ENCODE measurements around the gene HDAC6. TPM values are rescaled to one million over a fixed set of nuclear protein-coding genes. Genes with fewer than 3 reads are reported as not detected.
A peak's percentile ranks its signal among the peaks of the same experiment; 100 is the strongest.

HDAC6 gene
- total RNA-seq, 1 donor from 2014 or later = 127 TPM

- Mint-ChIP-seq H3K9me3 (peaks cover 10% of the 10 kb centered on the region), H3K4me3 (no peak overlapping the region), H3K4me1 (peaks cover 5% of the 10 kb centered on the region), H3K27me3 (ENCODE audit: insufficient read depth, low read depth) (peaks cover 6% of the 10 kb centered on the region), H3K27ac (no peak overlapping the region), H3K36me3 (no peaks in the 10 kb centered on the region)
- H3K27me3 ChIP-seq = no peaks in the 10 kb centered on the region
- no peaks in the 10 kb centered on the region for H3F3A ChIP-seq (ENCODE audit: low read depth)
- H3K9me3 ChIP-seq (ENCODE audit: low read depth) = no peaks in the 10 kb centered on the region
- H3K79me2 ChIP-seq (ENCODE audit: low read depth) = no peaks in the 10 kb centered on the region
- H3K4me3 ChIP-seq = no peak overlapping the region
- H3K27ac ChIP-seq = no peak overlapping the region
- no peaks in the 10 kb centered on the region for H3K36me3 ChIP-seq
- H2AFZ ChIP-seq (replicated peaks) = no peak overlapping the region
- DNase-seq (ENCODE audit: low spot score) = peak; percentile 11
- H3K9ac ChIP-seq = no peak overlapping the region
- no peaks in the 10 kb centered on the region for H3K4me1 ChIP-seq
- H4K20me1 ChIP-seq (ENCODE audit: low read depth) = no peaks in the 10 kb centered on the region
- no peak for TF ChIP-seq EZH2phosphoT487 (IDR thresholded peaks at IDR 0.05)
- TF ChIP-seq EZH2 (IDR thresholded peaks at IDR 0.05) = no peak
- TF ChIP-seq, protein P1, sequence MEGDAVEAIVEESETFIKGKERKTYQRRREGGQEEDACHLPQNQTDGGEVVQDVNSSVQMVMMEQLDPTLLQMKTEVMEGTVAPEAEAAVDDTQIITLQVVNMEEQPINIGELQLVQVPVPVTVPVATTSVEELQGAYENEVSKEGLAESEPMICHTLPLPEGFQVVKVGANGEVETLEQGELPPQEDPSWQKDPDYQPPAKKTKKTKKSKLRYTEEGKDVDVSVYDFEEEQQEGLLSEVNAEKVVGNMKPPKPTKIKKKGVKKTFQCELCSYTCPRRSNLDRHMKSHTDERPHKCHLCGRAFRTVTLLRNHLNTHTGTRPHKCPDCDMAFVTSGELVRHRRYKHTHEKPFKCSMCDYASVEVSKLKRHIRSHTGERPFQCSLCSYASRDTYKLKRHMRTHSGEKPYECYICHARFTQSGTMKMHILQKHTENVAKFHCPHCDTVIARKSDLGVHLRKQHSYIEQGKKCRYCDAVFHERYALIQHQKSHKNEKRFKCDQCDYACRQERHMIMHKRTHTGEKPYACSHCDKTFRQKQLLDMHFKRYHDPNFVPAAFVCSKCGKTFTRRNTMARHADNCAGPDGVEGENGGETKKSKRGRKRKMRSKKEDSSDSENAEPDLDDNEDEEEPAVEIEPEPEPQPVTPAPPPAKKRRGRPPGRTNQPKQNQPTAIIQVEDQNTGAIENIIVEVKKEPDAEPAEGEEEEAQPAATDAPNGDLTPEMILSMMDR (IDR thresholded peaks at IDR 0.05) = no peak
- H3K4me2 ChIP-seq = no peak overlapping the region
These were observed 22.5 kb upstream of the HDAC6 start for GRCh38 chrX:48779399-48779798.

DNA sequence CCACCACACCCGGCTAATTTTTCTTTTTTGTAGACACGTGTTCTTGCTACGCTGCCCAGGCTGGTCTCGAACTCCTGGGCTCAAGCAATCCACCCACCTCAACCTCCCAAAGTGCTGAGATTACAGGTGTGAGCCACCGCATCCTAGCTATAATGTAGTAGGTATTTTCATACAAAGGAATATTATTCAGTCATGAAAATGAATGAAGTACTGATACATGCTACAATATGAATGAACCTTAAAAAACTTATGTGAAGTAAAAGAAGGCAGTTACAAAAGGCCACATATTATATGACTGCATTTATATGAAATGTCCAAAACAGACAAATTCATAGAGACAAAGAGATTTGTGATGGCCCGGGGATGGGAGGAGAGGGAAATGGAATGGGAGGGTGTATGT is 20.2 kb upstream of the HDAC6 start:
- TF ChIP-seq EZH2phosphoT487 (IDR thresholded peaks at IDR 0.05) (no peak), EZH2 (IDR thresholded peaks at IDR 0.05) (no peak)
- TF ChIP-seq, protein P1 (IDR thresholded peaks at IDR 0.05) = no peak
- no peak overlapping the region for H3K27ac ChIP-seq
- H3K4me3 ChIP-seq = no peak overlapping the region
- H3K9me3 ChIP-seq (ENCODE audit: low read depth) = no peaks in the 10 kb centered on the region
- Mint-ChIP-seq H3K36me3 (no peaks in the 10 kb centered on the region), H3K27me3 (ENCODE audit: insufficient read depth, low read depth) (peaks cover 6% of the 10 kb centered on the region), H3K27ac (no peak overlapping the region), H3K4me1 (peaks cover 5% of the 10 kb centered on the region), H3K9me3 (peaks cover 6% of the 10 kb centered on the region), H3K4me3 (no peak overlapping the region)
- no peaks in the 10 kb centered on the region for H3K4me1 ChIP-seq
- H4K20me1 ChIP-seq (ENCODE audit: low read depth) = no peaks in the 10 kb centered on the region
- no peaks in the 10 kb centered on the region for H3F3A ChIP-seq (ENCODE audit: low read depth)
- no peaks in the 10 kb centered on the region for H3K79me2 ChIP-seq (ENCODE audit: low read depth)
- H2AFZ ChIP-seq (replicated peaks) = no peak overlapping the region
- H3K4me2 ChIP-seq = no peak overlapping the region
- no peak overlapping the region for H3K9ac ChIP-seq
- H3K27me3 ChIP-seq = no peaks in the 10 kb centered on the region
- H3K36me3 ChIP-seq = no peaks in the 10 kb centered on the region
- DNase-seq (ENCODE audit: low spot score) = no peak

- Mint-ChIP-seq H3K9me3 (peaks cover 9% of the 10 kb centered on the region), H3K4me3 (no peak overlapping the region), H3K27ac (no peak overlapping the region), H3K4me1 (peaks cover 5% of the 10 kb centered on the region), H3K36me3 (no peaks in the 10 kb centered on the region), H3K27me3 (ENCODE audit: insufficient read depth, low read depth) (peaks cover 6% of the 10 kb centered on the region)
- no peak overlapping the region for H3K9ac ChIP-seq
- no peak for DNase-seq (ENCODE audit: low spot score)
- no peaks in the 10 kb centered on the region for H3K79me2 ChIP-seq (ENCODE audit: low read depth)
- H3F3A ChIP-seq (ENCODE audit: low read depth) = no peaks in the 10 kb centered on the region
- TF ChIP-seq, protein P1 (IDR thresholded peaks at IDR 0.05) = no peak
- TF ChIP-seq EZH2 (IDR thresholded peaks at IDR 0.05) (no peak), EZH2phosphoT487 (IDR thresholded peaks at IDR 0.05) (no peak)
- H3K36me3 ChIP-seq = no peaks in the 10 kb centered on the region
- H2AFZ ChIP-seq (replicated peaks) = no peak overlapping the region
- H3K4me3 ChIP-seq = no peak overlapping the region
- H3K4me1 ChIP-seq = no peaks in the 10 kb centered on the region
- no peaks in the 10 kb centered on the region for H3K27me3 ChIP-seq
- H3K9me3 ChIP-seq (ENCODE audit: low read depth) = no peaks in the 10 kb centered on the region
- no peak overlapping the region for H3K4me2 ChIP-seq
- no peaks in the 10 kb centered on the region for H4K20me1 ChIP-seq (ENCODE audit: low read depth)
- no peak overlapping the region for H3K27ac ChIP-seq
These were observed 19.7 kb upstream of the HDAC6 start for GRCh38 chrX:48782216-48782615.
